AG09309 (cell line): Measurements from ENCODE around the gene PCYT1B.

Source experiments
- DNase-seq: peaks from one replicate; pipeline ENCODE4 v3.0.0-alpha.2; 2010; ENCODE audit warnings: low read depth
- H3K4me3 ChIP-seq: 2 replicates; pipeline ENCODE4 v1.5.1; 2011; ENCODE audit warnings: mild to moderate bottlenecking, low read depth, low read length, moderate library complexity; ENCODE audit not compliant: control insufficient read depth
- CTCF ChIP-seq: IDR thresholded peaks from 2 replicates; pipeline ENCODE4 v1.5.1; 2011; ENCODE audit warnings: mild to moderate bottlenecking, low read depth, low read length, inconsistent platforms; ENCODE audit not compliant: insufficient read depth, control insufficient read depth; ENCODE audit errors: missing control alignments

The PCYT1B gene

GRCh38 chrX:24682739-24683432, 35.7 kb upstream of the PCYT1B start:
- no peak for DNase-seq

GRCh38 chrX:24676403-24677024, 29.4 kb upstream of the PCYT1B start:
- TF ChIP-seq CTCF, result peak; percentile 61
- DNase-seq, result no peak
- no peak overlapping the region for H3K4me3 ChIP-seq

More at GRCh38 chrX:24682739-24683432, 35.7 kb upstream of the PCYT1B start:
- H3K4me3 ChIP-seq, result no peak overlapping the region
- TF ChIP-seq CTCF, result no peak

- no peak overlapping the region for H3K4me3 ChIP-seq
- no peak for DNase-seq
- no peak for TF ChIP-seq CTCF
These were observed 26.3 kb upstream of the PCYT1B start for GRCh38 chrX:24673424-24673823.

GRCh38 chrX:24672701-24673190, 25.6 kb upstream of the PCYT1B start:
- TF ChIP-seq CTCF, result no peak
- no peak for DNase-seq
- no peak overlapping the region for H3K4me3 ChIP-seq

GRCh38 chrX:24668111-24668510, 21.0 kb upstream of the PCYT1B start:
- no peak for TF ChIP-seq CTCF
- no peak overlapping the region for H3K4me3 ChIP-seq
- no peak for DNase-seq

GRCh38 chrX:24662352-24662751, 15.2 kb upstream of the PCYT1B start:
- TF ChIP-seq CTCF, result no peak
- no peak overlapping the region for H3K4me3 ChIP-seq
- DNase-seq, result no peak

GRCh38 chrX:24661292-24661691, 14.1 kb upstream of the PCYT1B start:
- H3K4me3 ChIP-seq, result no peak overlapping the region
- DNase-seq, result no peak
- no peak for TF ChIP-seq CTCF
